DND-41 (cell line): ENCODE measurements around the gene CDC7.

Source experiments
- CTCF ChIP-seq: IDR thresholded peaks from 2 replicates; pipeline ENCODE4 v1.5.1; 2012; ENCODE audit warnings: borderline replicate concordance, low read length, moderate library complexity, mild to moderate bottlenecking; ENCODE audit not compliant: poor library complexity, severe bottlenecking; ENCODE audit errors: extremely low read depth
- EZH2 ChIP-seq: IDR thresholded peaks from 3 replicates; pipeline ENCODE4 v1.6.1; 2012; ENCODE audit warnings: borderline replicate concordance, low read depth, mild to moderate bottlenecking, moderate library complexity, low read length, inconsistent platforms; ENCODE audit not compliant: severe bottlenecking

GRCh38 chr1:91523482-91523881 is 22.8 kb downstream of the CDC7 start:
- no peak for TF ChIP-seq EZH2
- no peak for TF ChIP-seq CTCF
